Measurements from ENCODE around the gene SPTLC1. TPM values are rescaled to one million over a fixed set of nuclear protein-coding genes. Genes with fewer than 3 reads are reported as not detected.

Gene SPTLC1
- total RNA-seq, 1 experiment from 2014 or later: 72.7 TPM

GRCh38 chr9:92035146-92035545 lies 80.1 kb downstream of the SPTLC1 start:
- no peak for DNase-seq
- BruUV-seq (replicated peaks): no TSS peak
- TF ChIP-seq, protein P1, sequence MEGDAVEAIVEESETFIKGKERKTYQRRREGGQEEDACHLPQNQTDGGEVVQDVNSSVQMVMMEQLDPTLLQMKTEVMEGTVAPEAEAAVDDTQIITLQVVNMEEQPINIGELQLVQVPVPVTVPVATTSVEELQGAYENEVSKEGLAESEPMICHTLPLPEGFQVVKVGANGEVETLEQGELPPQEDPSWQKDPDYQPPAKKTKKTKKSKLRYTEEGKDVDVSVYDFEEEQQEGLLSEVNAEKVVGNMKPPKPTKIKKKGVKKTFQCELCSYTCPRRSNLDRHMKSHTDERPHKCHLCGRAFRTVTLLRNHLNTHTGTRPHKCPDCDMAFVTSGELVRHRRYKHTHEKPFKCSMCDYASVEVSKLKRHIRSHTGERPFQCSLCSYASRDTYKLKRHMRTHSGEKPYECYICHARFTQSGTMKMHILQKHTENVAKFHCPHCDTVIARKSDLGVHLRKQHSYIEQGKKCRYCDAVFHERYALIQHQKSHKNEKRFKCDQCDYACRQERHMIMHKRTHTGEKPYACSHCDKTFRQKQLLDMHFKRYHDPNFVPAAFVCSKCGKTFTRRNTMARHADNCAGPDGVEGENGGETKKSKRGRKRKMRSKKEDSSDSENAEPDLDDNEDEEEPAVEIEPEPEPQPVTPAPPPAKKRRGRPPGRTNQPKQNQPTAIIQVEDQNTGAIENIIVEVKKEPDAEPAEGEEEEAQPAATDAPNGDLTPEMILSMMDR (IDR thresholded peaks at IDR 0.05; ENCODE audit: unreplicated experiment): no peak
- CTCF ChIA-PET: no interaction called here
- H3K36me3 Mint-ChIP-seq (ENCODE audit: insufficient read depth, unreplicated experiment): peaks cover 16% of the 10 kb centered on the region
- H3K9me3 Mint-ChIP-seq (ENCODE audit: low read depth, unreplicated experiment): no peaks in the 10 kb centered on the region
- H3K4me3 Mint-ChIP-seq (ENCODE audit: low read depth, unreplicated experiment): no peak overlapping the region
- intact Hi-C loops (cut with micrococcal nuclease; ENCODE audit: unreplicated experiment): no loop called here
- H3K27me3 Mint-ChIP-seq (ENCODE audit: unreplicated experiment): no peaks in the 10 kb centered on the region
- no peak overlapping the region for H3K27ac Mint-ChIP-seq (ENCODE audit: unreplicated experiment)
- H3K4me1 Mint-ChIP-seq (ENCODE audit: low read depth, unreplicated experiment): no peaks in the 10 kb centered on the region

- H3K27ac Mint-ChIP-seq (ENCODE audit: unreplicated experiment): no peak overlapping the region
- no peaks in the 10 kb centered on the region for H3K27me3 Mint-ChIP-seq (ENCODE audit: unreplicated experiment)
- H3K4me3 Mint-ChIP-seq (ENCODE audit: low read depth, unreplicated experiment): no peak overlapping the region
- TF ChIP-seq, protein P1 (IDR thresholded peaks at IDR 0.05; ENCODE audit: unreplicated experiment): no peak
- DNase-seq: no peak
- H3K36me3 Mint-ChIP-seq (ENCODE audit: insufficient read depth, unreplicated experiment): peaks cover 16% of the 10 kb centered on the region
- CTCF ChIA-PET: no interaction called here
- no peaks in the 10 kb centered on the region for H3K9me3 Mint-ChIP-seq (ENCODE audit: low read depth, unreplicated experiment)
- intact Hi-C loops (cut with micrococcal nuclease; ENCODE audit: unreplicated experiment): no loop called here
- no peaks in the 10 kb centered on the region for H3K4me1 Mint-ChIP-seq (ENCODE audit: low read depth, unreplicated experiment)
- no TSS peak for BruUV-seq (replicated peaks)
Observed at GRCh38 chr9:92033991-92034390, 81.2 kb downstream of the SPTLC1 start.

DNA sequence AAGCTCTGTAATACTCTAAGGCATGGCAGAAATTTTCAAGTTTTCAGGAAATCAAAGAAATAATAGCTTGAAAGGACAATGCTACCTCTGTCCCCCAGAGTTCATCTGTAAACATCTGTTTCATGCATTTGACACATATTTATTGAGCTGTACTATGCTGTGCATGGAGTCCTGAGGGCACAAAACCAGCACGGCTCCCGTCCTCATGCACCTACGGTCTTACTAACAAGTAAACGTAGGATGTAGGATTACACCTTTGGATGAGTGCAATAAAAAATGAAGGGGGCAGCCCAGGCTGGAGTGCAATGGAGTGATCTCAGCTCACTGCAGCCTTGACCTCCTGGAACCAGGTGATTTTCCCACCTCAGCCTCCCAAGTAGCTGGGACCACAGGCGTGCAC lies 81.9 kb downstream of the SPTLC1 start:
- H3K4me3 Mint-ChIP-seq (ENCODE audit: low read depth, unreplicated experiment): no peak overlapping the region
- peaks cover 16% of the 10 kb centered on the region for H3K36me3 Mint-ChIP-seq (ENCODE audit: insufficient read depth, unreplicated experiment)
- CTCF ChIA-PET: no interaction called here
- H3K4me1 Mint-ChIP-seq (ENCODE audit: low read depth, unreplicated experiment): no peaks in the 10 kb centered on the region
- DNase-seq: no peak
- no peaks in the 10 kb centered on the region for H3K27me3 Mint-ChIP-seq (ENCODE audit: unreplicated experiment)
- intact Hi-C loops (cut with micrococcal nuclease; ENCODE audit: unreplicated experiment): no loop called here
- no peaks in the 10 kb centered on the region for H3K9me3 Mint-ChIP-seq (ENCODE audit: low read depth, unreplicated experiment)
- H3K27ac Mint-ChIP-seq (ENCODE audit: unreplicated experiment): no peak overlapping the region
- BruUV-seq (replicated peaks): no TSS peak
- TF ChIP-seq, protein P1 (IDR thresholded peaks at IDR 0.05; ENCODE audit: unreplicated experiment): no peak

GRCh38 chr9:92032891-92033290 lies 82.3 kb downstream of the SPTLC1 start:
- TF ChIP-seq, protein P1 (IDR thresholded peaks at IDR 0.05; ENCODE audit: unreplicated experiment): no peak
- CTCF ChIA-PET: no interaction called here
- Mint-ChIP-seq H3K4me1 (ENCODE audit: low read depth, unreplicated experiment) (no peaks in the 10 kb centered on the region), H3K27ac (ENCODE audit: unreplicated experiment) (no peak overlapping the region), H3K9me3 (ENCODE audit: low read depth, unreplicated experiment) (no peaks in the 10 kb centered on the region), H3K27me3 (ENCODE audit: unreplicated experiment) (no peaks in the 10 kb centered on the region), H3K36me3 (ENCODE audit: insufficient read depth, unreplicated experiment) (peaks cover 16% of the 10 kb centered on the region), H3K4me3 (ENCODE audit: low read depth, unreplicated experiment) (no peak overlapping the region)
- intact Hi-C loops (cut with micrococcal nuclease; ENCODE audit: unreplicated experiment): no loop called here
- no TSS peak for BruUV-seq (replicated peaks)
- DNase-seq: no peak

All from Calu3 (cell line).